HG02884 (cell line): ENCODE measurements around the gene WDR53.
A peak's percentile ranks its signal among the peaks of the same experiment; 100 is the strongest.
"Not testable (repeated sequence)": the region's sequence is repeated elsewhere in the genome, so short reads cannot be mapped to it uniquely, and the experiment has no call there.

Experiments
- ATAC-seq: cut with Tn5 transposase; IDR thresholded peaks from one replicate; pipeline ENCODE4 v1.9.1; 2021; ENCODE audit warnings: mild to moderate bottlenecking, moderate library complexity; ENCODE audit not compliant: unreplicated experiment

Gene WDR53

DNA sequence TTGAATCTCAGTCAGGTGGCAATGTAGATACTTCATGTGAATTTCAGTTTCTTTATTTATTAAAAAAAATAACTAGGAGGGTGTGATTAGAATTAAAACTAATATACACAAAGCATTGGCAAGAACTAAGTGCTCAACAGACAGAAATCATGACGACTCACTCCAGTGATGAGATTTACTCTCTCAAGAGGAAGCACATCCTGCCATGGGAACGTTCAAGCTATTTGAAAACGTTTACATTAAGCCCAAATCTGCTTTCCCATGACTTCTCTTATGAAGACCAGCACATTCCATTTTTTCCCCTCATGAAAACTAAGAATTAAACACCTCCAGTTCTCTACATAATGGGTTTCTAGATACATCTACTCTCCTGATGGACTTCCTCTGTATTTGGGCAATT is 8.5 kb downstream of the WDR53 start:
- no peak for ATAC-seq

DNA sequence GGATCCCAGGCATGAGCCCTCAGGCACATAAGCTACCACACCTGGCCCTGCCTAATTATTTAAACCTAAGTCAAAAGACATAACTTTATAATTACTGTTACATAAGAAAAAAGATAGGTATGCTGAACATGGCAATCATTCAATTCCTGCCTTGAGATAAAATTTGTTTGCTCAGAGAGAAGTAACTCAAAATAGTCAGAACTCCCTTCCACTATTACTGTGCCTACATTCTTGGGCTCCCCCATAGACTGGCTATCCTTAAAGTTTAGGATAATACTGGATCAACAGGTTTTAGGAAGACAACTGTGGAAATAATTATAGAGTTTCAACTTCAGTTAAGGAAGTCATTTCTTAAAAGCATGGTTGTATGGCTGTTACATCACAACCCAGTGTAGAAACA is 9.9 kb downstream of the WDR53 start:
- ATAC-seq = no peak

DNA sequence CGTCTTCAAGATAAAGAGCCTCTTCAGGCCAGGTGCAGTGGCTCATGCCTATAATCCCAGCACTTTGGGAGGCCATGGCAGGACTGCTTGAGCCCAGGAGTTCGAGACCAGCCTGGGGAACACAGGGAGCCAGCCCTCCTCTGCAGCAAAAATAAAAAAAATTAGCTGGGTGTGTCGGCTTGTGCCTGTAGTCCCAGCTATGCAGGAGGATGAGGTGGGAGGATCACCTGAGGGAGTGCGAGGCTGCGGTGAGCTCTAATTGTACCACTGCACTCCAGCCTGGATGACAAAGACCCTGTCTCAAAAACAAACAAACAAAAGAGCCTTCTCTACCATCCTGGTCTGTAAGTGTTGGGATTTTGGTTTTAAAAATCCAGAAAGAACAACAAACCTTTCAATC is 11.1 kb downstream of the WDR53 start:
- no peak for ATAC-seq

DNA sequence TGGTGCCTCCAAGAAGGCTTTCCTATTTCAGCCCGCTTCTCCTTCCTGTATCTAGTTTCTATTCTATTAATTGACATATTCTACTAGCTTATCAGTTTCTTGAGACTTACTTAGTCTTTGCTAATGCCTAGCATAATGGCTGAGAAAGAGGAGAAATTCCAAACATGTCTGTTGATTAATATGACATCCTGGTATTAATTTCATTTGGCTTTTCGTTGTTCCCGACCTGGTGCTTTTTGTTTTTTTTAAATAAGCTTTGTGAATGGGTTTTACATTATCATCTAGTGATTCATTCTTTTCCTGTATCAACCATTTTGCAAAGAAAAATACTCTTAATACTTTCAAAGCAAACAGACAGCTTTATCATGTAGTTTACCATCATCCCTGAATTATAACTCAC is 13.1 kb downstream of the WDR53 start:
- ATAC-seq = no peak

DNA sequence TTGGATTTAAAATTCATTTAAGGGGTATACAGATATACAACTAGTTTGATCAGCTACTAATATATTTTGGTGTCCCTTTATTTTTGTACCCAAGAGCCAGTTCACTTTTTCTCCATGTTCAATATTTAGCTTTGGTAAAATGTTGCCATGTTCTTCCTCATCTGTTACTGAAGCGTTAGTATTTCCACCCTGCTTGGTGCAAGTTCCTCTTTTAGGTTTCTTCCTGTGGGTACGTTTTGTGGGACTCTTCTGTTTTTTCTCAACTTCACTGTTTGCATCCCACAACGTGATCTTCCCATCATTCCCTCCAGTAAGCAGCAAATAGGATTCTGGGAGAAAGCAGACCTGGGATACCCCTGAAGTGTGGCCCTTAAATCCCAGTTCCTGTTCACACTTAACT is 14.1 kb downstream of the WDR53 start:
- ATAC-seq = no peak

DNA sequence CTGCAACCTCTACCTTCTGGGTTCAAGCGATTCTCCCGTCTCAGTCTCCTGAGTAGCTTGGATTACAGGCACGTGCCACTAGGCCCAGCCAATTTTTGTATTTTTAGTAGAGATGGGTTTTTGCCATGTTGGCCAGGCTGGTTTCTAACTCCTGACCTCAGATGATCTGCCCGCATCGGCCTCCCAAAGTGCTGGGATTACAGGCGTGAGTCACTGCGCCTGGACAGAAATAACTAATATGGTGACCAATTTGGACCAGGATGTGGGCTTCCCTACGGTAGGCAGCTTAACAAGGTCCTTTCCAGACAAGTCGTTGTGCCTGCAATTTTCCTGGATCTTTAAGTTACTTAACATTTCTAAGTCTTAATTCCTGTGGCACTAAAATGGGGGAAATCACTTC is 14.8 kb downstream of the WDR53 start:
- ATAC-seq = no peak

DNA sequence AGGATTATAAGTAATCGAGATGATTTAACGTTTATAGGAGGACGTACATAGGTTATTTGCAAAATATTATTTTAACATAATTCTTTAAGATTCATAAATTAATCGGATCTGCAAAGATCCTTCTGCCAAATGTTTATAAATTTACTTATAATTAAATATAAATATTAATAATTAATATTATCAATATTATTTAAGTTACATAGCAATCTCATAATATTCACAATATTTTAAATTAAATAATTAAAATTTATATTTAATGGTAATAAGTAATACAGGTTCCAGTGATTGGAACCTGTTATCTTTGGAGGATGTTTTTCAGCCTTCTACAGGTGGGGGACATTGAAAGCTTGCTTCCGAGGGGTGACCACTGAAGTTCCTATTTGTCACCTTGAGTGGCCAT is 16.1 kb downstream of the WDR53 start:
- no peak for ATAC-seq

DNA sequence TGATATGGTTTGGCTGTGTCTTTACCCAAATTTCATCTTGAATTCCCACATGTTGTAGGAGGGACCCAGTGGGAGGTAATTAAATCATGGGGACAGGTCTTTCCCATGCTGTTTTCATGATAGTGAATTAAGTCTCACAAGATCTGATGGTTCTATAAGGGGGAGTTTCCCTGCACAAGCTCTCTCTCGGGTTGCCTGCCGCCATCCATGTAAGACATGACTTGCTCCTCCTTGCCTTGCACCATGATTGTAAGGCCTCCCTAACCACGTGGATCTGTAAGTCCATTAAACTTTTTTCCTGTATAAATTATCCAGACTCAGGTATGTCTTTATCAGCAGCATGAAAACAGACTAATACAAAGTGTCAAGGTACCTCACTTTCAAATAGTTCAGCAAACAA is 18.2 kb downstream of the WDR53 start:
- not testable (repeated sequence) for ATAC-seq

DNA sequence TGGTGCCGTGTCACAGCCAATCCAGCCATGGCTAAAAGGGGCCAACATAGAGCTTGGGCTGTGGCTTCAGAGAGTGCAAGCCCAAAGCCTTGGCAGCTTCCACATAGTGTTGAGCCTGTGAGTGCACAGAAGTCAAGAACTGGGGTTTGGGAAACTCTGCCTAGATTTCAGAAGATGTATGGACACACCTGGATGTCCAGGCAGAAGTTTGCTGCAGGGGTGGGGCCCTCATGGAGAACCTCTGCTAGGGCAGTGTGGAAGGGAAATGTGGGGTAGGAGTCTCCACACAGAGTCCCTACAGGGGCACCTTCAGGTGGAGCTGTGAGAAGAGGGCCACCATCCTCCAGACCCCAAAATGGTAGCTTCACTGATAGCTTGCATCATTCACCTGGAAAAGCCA is 19.0 kb downstream of the WDR53 start:
- not testable (repeated sequence) for ATAC-seq

DNA sequence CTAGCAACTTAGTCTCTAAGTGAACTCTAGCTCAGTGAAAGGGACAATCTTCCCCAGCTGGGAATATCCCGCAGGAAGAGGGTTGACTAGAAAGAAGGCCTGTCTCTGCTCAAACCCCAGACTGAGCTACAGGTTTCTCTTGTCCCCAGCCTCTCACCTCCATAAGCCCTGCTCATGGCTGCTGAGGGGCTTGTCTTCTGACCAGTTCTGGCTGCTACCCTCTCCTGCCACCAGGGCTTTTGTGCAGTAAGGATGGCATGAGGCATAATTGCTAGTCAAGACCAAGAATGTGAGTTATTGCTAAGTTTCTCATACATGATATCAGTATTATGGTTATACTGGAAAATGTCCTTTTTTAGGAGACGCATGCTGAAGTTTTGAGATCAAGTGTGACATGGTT is 21.3 kb downstream of the WDR53 start:
- no peak for ATAC-seq

DNA sequence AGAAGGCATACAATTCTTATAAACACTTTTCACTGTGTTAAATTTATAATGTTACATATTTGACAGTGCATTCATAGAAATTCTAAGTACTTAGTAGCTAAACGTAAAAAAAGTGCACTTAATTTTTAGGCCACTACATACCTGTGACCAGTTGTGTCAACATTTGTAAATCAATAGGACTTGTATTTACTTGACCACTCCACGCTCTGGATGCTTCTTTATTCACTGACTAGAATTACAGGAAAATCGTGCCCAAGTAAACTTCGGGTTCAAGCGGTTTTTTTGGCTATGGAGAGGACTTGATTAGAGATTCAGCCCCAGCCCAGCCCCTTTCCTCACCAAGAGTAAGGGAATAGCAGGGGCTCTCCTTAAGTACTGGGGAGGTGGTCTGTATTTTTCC is 21.8 kb downstream of the WDR53 start:
- no peak for ATAC-seq

DNA sequence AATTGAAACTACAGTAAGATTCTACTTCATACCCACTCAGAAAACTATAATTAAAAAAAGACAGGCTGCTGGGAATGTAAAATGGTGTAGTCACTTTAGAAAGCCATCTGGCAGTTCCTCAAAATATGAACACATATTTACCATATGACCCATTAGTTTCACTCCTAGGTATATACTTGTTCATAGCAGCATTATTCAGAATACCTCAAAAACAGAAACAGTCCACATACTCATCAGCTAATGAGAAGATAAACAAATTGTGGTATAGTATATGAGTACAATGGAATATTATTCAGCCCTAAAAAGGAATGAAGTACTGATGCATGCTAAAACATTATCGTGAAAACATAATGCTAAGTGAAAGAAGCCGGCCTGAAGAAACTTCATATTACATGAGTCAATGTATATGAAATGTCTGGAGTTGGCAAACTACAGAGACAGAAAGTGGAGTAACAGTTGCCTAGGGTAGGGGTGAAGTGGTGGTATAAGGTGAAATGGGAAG is 23.8 kb downstream of the WDR53 start:
- ATAC-seq = no peak

DNA sequence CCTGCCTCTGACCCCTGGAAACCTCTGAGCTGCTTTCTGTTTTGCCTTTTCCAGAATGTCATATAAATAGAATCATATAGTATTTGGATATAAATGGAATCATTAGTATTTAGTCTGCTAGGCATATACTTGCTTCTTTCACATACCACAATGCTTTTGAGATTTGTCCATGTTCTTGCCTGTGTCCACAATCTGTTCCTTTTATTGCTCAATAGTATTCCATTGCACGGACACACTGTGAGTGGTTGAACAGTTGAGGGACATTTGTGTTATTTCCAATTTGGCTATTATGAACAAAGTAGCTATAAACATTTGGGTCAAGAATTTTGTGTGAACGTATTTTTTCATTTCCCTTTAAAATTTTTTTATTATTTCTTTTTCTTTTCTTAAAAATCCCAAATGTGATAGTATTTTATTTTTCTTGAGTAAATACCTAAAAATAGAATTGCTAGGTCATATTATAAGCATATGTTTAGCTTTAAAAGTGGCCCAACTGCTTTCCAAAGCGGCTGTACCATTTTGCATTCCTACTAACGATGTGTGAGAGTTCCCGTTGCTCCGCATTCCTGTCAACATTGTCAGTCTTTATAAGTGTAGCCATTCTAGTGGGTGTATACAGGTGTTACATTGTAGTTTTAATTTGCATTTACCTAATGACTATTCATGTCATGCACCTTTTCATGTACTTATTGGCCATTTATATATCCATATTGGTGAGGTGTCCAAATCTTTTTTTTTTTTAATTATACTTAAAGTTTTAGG is 26.5 kb downstream of the WDR53 start:
- no peak for ATAC-seq

DNA sequence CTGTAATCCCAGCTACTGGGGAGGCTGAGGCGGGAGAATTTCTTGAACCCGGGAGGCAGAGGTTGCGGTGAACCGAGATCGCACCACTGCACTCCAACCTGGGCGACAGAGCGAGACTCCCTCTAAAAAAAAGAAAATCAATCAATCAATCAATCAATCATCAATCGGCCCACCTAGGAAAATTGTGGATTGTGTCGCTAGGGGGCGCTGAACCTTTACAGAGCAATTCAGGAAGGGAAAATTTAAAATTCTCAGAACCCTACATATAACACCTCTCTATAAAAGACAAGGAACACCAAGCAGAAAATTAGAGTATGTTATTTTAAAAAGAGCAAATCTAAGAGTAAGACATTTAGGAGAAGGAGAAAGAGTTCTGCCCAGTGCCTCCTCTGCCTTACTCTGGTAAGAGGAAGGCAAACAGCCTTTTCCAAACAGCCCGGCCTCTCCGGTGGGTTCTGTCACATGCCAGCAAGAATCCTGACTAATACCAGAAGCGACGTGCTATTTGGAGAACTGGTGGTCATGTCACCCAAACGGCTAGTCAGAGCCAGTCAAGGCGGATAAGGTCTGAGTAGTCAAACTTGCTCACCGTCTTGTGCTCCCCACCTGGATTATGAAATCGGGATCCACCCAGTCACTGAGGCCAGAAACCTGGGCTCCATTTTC is 30.9 kb downstream of the WDR53 start:
- no peak for ATAC-seq

DNA sequence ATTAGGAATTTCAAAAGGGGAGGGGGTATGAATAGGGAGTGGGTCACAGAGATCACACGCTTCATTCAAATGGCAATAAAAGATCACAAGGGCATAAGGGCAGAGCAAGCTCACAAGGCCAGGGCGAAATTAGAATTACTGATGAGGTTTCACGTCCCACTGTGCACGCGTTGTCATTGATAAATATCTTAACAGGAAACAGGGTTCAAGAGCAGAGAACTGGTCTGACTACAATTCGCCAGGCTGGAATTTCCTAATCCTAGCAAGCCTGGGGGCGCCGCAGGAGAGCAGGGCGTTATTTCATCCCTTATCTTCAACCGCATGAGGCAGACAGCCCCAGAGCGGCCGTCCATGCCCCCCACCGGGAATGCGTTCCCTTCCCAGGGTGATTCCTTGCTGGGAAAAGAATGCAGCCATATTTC is 35.1 kb downstream of the WDR53 start:
- ATAC-seq = no peak

DNA sequence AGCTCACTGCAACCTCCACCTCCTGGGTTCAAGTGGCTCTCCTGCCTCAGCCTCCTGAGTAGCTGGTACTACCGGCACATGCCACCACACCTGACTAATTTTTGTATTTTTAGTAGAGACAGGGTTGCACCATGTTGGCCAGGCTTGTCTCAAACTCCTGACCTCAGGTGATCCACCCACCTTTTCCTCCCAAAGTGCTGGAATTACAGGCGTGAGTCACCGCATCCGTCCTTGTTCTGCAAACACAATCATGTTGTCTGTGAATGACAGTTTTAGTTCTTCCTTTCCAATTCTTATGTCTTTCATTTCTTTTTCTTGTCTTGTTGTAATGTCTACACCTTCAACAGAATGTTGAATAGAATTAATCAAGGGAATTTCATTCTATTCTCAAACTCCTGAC is 36.9 kb downstream of the WDR53 start:
- ATAC-seq = no peak

DNA sequence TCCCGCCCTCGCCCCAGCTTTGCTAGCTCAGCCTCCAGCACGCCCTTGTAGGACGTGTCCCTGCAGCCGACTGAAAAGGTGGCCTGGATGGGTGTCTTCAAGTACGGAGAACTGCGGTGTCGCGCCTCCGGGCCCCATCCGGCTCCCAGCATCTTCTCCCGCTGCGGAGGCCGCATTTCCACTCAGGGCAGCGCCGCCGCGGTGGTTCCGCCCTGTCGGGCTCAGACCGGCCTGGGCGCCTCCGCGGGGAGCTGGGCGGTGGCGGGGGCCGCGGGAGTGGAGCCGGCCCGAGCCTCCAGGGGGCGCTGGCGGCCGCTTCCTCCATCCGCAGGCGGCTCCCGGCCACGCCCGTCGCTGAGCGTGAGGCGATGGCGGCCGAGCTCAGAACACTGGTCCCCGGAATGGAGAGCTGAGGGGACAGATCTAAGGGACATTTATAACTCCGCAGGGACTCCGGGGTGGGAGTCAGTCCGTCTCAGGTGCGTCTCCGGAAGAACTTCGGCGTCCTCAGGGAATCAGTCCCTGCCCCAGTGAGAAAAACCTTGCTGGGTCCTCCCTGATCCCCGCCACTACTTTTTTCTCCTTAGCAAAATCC is 39.6 kb downstream of the WDR53 start:
- ATAC-seq = peak; percentile 64

DNA sequence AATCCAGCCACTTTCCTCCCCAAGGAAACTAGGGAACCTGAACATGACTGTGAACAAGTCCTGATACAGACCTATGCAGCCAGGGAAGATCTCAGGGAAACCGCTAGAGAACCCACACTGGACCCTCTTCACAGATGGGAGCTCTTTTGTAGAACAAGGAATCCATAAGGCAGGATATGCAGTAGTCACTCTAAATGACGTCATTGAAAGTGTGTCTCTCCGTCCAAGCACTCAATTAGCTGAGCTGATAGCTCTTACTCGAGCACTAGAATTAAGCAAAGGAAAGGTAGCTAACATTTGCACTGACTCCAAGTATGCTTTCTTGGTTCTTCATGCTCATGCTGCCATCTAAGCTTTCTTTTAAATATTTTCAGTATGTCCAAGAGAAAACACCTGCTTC is 43.2 kb downstream of the WDR53 start:
- ATAC-seq = no peak

DNA sequence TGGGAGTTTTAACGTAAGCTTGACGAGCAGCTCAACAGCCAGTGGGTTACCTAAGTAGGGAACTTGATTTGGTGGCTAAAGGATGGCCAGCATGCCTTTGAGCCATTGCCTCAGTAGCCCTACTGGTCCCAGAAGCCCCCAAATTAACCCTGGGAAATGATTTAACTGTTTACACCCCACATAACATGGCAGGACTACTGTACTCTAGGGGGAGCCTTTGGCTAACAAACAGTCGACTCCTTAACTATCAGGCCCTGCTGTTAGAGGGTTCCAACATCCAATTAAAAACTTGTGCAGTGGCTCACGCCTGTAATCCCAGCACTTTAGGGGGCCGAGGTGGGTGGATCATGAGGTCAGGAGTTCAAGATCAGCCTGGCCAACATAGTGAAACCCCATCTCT is 43.8 kb downstream of the WDR53 start:
- no peak for ATAC-seq

DNA sequence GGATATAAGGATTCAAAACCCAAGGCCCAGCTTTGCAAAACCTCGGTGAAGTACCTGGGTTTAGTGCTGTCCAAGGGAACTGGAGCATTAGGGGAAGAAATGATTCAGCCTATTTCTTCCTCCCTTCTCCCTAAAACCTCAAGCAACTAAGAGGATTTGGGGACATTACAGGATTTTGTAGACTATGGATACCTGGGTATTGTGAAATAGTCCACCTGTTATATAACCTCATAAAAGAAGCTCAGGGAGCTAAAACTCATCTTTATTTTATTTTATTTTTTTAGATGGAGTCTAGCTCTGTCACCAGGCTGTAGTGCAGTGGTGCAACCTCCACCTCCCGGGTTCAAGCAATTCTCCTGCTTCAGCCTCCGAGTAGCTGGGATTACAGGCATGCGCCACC is 44.5 kb downstream of the WDR53 start:
- no peak for ATAC-seq

DNA sequence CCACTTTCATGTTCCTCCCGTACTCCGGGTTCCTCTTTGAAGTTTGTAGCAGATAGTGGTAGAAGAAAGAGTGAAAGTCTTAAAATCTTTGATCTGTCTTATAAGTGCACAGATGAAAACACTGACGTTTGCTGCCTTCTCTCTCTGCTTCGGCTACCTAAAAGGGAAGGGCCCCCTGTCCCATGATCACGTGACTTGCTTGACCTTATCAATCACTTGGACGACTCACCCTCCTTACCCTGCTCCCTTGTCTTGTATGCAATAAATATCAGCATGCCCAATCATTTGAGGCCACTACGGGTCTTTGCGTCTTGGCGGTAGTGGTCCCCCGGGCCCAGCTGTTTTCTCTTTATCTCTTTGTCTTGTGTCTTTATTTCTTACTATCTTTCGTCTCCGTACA is 47.1 kb downstream of the WDR53 start:
- not testable (repeated sequence) for ATAC-seq

DNA sequence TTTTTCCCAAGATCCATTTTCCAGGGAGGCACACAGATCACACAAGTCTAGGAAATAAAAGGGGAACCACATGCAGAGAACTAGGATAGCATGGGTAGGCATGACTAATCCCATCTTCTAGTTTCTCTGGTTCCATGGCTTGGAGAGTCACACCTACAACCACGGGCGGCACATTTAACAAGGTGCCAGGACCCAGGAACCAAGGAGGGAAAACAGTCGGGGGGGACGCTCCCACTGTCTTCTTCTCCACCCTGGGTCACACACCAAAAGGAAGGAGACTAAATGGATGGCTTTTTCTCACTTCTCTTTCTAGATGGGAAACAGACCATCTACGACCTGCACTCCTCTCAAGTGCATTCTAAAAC is 48.7 kb downstream of the WDR53 start:
- no peak for ATAC-seq
